H9 (cell line): ENCODE measurements around the gene HTR3A. TPM values are rescaled to one million over a fixed set of nuclear protein-coding genes. Genes with fewer than 3 reads are reported as not detected.

Source experiments
- DNase-seq: peaks from one replicate; pipeline ENCODE4 v3.0.0-alpha.2; 2017
- H2AFZ ChIP-seq: one replicate; pipeline ENCODE4 v1.6.1; 2013; ENCODE audit warnings: mild to moderate bottlenecking, low read length, control low read depth, moderate library complexity
- H2AK5ac ChIP-seq: 2 replicates; pipeline ENCODE4 v1.6.1; 2013; ENCODE audit warnings: low read length, control low read depth, mixed read lengths; ENCODE audit not compliant: insufficient read length
- H2BK120ac ChIP-seq: one replicate; pipeline ENCODE4 v1.6.1; 2013; ENCODE audit warnings: low read depth, mild to moderate bottlenecking, low read length, control low read depth, inconsistent platforms; ENCODE audit not compliant: poor library complexity, severe bottlenecking
- H2BK12ac ChIP-seq: 2 replicates; pipeline ENCODE4 v1.6.1; 2013; ENCODE audit warnings: low read length, control low read depth, mixed read lengths, low read depth; ENCODE audit not compliant: insufficient read length
- H2BK15ac ChIP-seq: 2 replicates; pipeline ENCODE4 v1.6.1; 2013; ENCODE audit warnings: low read depth, low read length, control low read depth
- H2BK20ac ChIP-seq: one replicate; pipeline ENCODE4 v1.6.1; 2013; ENCODE audit warnings: low read depth, mild to moderate bottlenecking, low read length, control low read depth, inconsistent platforms; ENCODE audit not compliant: poor library complexity, severe bottlenecking
- H2BK5ac ChIP-seq: 2 replicates; pipeline ENCODE4 v1.6.1; 2013; ENCODE audit warnings: low read length, control low read depth, mixed read lengths; ENCODE audit not compliant: insufficient read length
- H3K14ac ChIP-seq: 2 replicates; pipeline ENCODE4 v1.6.1; 2013; ENCODE audit warnings: low read length, control low read depth; ENCODE audit not compliant: insufficient read depth
- H3K18ac ChIP-seq: 2 replicates; pipeline ENCODE4 v1.6.1; 2013; ENCODE audit warnings: low read depth, mild to moderate bottlenecking, mixed read lengths, low read length, control low read depth; ENCODE audit not compliant: insufficient read length
- H3K23ac ChIP-seq: 2 replicates; pipeline ENCODE4 v1.6.1; 2013; ENCODE audit warnings: low read length, control low read depth, mixed read lengths, low read depth; ENCODE audit not compliant: insufficient read length
- H3K23me2 ChIP-seq: 2 replicates; pipeline ENCODE4 v1.6.1; 2013; ENCODE audit warnings: low read depth, mild to moderate bottlenecking, mixed read lengths, low read length, control low read depth; ENCODE audit not compliant: insufficient read length, poor library complexity, severe bottlenecking
- H3K27ac ChIP-seq: 2 replicates; pipeline ENCODE4 v1.5.1; 2013; ENCODE audit warnings: low read length, control low read depth, mixed read lengths, low read depth; ENCODE audit not compliant: insufficient read length
- H3K27me3 ChIP-seq: 2 replicates; pipeline ENCODE4 v1.6.1; 2013; ENCODE audit warnings: low read length, control low read depth, inconsistent platforms; ENCODE audit not compliant: insufficient read depth
- H3K4ac ChIP-seq: 2 replicates; pipeline ENCODE4 v1.6.1; 2013; ENCODE audit warnings: low read depth, mild to moderate bottlenecking, control low read depth, inconsistent platforms, low read length, moderate library complexity
- H3K4me1 ChIP-seq: 2 replicates; pipeline ENCODE4 v1.6.1; 2013; ENCODE audit warnings: low read length, control low read depth, inconsistent platforms; ENCODE audit not compliant: insufficient read depth
- H3K4me2 ChIP-seq: 2 replicates; pipeline ENCODE4 v1.6.1; 2013; ENCODE audit warnings: low read length, control low read depth, mixed read lengths; ENCODE audit not compliant: insufficient read length, insufficient read depth
- H3K56ac ChIP-seq: 2 replicates; pipeline ENCODE4 v1.6.1; 2013; ENCODE audit warnings: low read depth, mild to moderate bottlenecking, mixed read lengths, low read length, control low read depth; ENCODE audit not compliant: insufficient read length
- H3K79me1 ChIP-seq: 2 replicates; pipeline ENCODE4 v1.6.1; 2013; ENCODE audit warnings: low read depth, mild to moderate bottlenecking, moderate library complexity, low read length, control low read depth, inconsistent platforms; ENCODE audit not compliant: insufficient read depth, poor library complexity, severe bottlenecking
- H3K79me2 ChIP-seq: 2 replicates; pipeline ENCODE4 v1.6.1; 2013; ENCODE audit warnings: low read length, control low read depth, inconsistent platforms; ENCODE audit not compliant: insufficient read depth
- H3K9ac ChIP-seq: 2 replicates; pipeline ENCODE4 v1.6.1; 2013; ENCODE audit warnings: low read length, control low read depth, mixed read lengths; ENCODE audit not compliant: insufficient read length; ENCODE audit errors: extremely low read depth
- H3K9me3 ChIP-seq: one replicate; pipeline ENCODE4 v1.6.1; 2013; ENCODE audit warnings: low read depth, low read length, inconsistent platforms; ENCODE audit not compliant: control insufficient read depth
- H3T11ph ChIP-seq: one replicate; pipeline ENCODE4 v1.6.1; 2013; ENCODE audit warnings: mild to moderate bottlenecking, low read length, control low read depth, inconsistent platforms
- H4K20me1 ChIP-seq: one replicate; pipeline ENCODE4 v1.6.1; 2013; ENCODE audit not compliant: control insufficient read depth, insufficient read length, insufficient read depth
- H4K5ac ChIP-seq: 2 replicates; pipeline ENCODE4 v1.6.1; 2013; ENCODE audit warnings: low read depth, mild to moderate bottlenecking, mixed read lengths, low read length, control low read depth; ENCODE audit not compliant: insufficient read length
- H4K8ac ChIP-seq: replicated peaks from 2 replicates; pipeline ENCODE4 v1.6.1; 2013; ENCODE audit warnings: low read length, control low read depth, mixed read lengths, low read depth; ENCODE audit not compliant: insufficient read length
- H4K91ac ChIP-seq: 2 replicates; pipeline ENCODE4 v1.6.1; 2013; ENCODE audit warnings: low read depth, mild to moderate bottlenecking, moderate library complexity, mixed read lengths, low read length, control low read depth; ENCODE audit not compliant: insufficient read length
- H3K27ac Mint-ChIP-seq, 3 experiments: 2 replicates in 2 of 3; 3 replicates in 1 of 3; pipeline ENCODE4 v1.8.0; 2020 to 2021; ENCODE audit warnings: mixed read lengths in 3 of 3, mild to moderate bottlenecking in 1 of 3, moderate library complexity in 1 of 3
- H3K27me3 Mint-ChIP-seq: 2 replicates; pipeline ENCODE4 v1.8.0; 2021; ENCODE audit warnings: low read depth, mild to moderate bottlenecking, moderate library complexity, mixed read lengths
- H3K36me3 Mint-ChIP-seq, 3 experiments: 2 replicates in 2 of 3; 3 replicates in 1 of 3; pipeline ENCODE4 v1.8.0; 2020 to 2021; ENCODE audit warnings: low read depth in 3 of 3, mixed read lengths in 3 of 3; ENCODE audit not compliant: insufficient read depth in 1 of 3
- H3K4me1 Mint-ChIP-seq, 2 experiments: 2 replicates each; pipeline ENCODE4 v1.8.0; 2020; ENCODE audit warnings: mixed read lengths in 2 of 2
- H3K4me3 Mint-ChIP-seq, 2 experiments: 2 replicates in 1 of 2; 3 replicates in 1 of 2; pipeline ENCODE4 v1.8.0; 2020 to 2021; ENCODE audit warnings: mild to moderate bottlenecking in 2 of 2, mixed read lengths in 2 of 2, moderate library complexity in 1 of 2
- H3K9me3 Mint-ChIP-seq, 2 experiments: 2 replicates in 1 of 2; 3 replicates in 1 of 2; pipeline ENCODE4 v1.8.0; 2020; ENCODE audit warnings: mild to moderate bottlenecking in 2 of 2, mixed read lengths in 2 of 2, moderate library complexity in 1 of 2
- CTCF ChIP-seq: fragments of 200-600 bp; sonication (generic); conservative IDR thresholded peaks from 3 replicates; pipeline ENCODE4 v1.8.0; 2021; ENCODE audit warnings: antibody characterized with exemption, mild to moderate bottlenecking
- WGBS: extraction: QIAGEN DNeasy Blood & Tissue Kit; methylation state at CpG from one replicate; pipeline ENCODE4 v1.1.7; 2013; ENCODE audit warnings: missing lambda C conversion rate, low lambda C conversion rate, mixed read lengths; ENCODE audit not compliant: insufficient read length; ENCODE audit errors: extremely low coverage; 5-methylcytosine and 5-hydroxymethylcytosine counted together
- total RNA-seq: library from RNA; stranded (reverse); gene quantifications from 2 replicates; pipeline ENCODE4 v1.2.1, GENCODE V29; 2021

HTR3A gene
- total RNA-seq, 1 experiment from 2014 or later: 4.1 TPM

GRCh38 chr11:114000526-114000925, 25.6 kb downstream of the HTR3A start:
- no peaks in the 10 kb centered on the region; a peak in 1 of 5 replicates for H3K9me3 Mint-ChIP-seq
- H3K27ac Mint-ChIP-seq: no peak overlapping the region
- Histone ChIP-seq H2AK5ac (no peak overlapping the region), H3K27me3 (no peaks in the 10 kb centered on the region), H3K23me2 (no peaks in the 10 kb centered on the region), H3K18ac (no peak overlapping the region), H3T11ph (no peak overlapping the region), H2BK5ac (no peak overlapping the region), H4K91ac (no peak overlapping the region), H4K20me1 (no peaks in the 10 kb centered on the region), H2BK20ac (no peak overlapping the region), H3K4ac (no peak overlapping the region), H3K56ac (no peak overlapping the region), H2BK12ac (no peak overlapping the region), H3K9ac (no peak overlapping the region), H2BK15ac (no peak overlapping the region), H2AFZ (no peak overlapping the region), H4K5ac (no peak overlapping the region), H3K79me2 (no peaks in the 10 kb centered on the region), H3K27ac (no peak overlapping the region), H3K4me2 (no peak overlapping the region), H3K23ac (no peak overlapping the region), H4K8ac (no peak overlapping the region), H3K4me1 (no peaks in the 10 kb centered on the region), H3K79me1 (no peaks in the 10 kb centered on the region), H2BK120ac (no peak overlapping the region), H3K14ac (no peak overlapping the region), H3K9me3 (no peaks in the 10 kb centered on the region)
- DNase-seq: no peak
- WGBS: no CpG with 5 or more reads among the region's 4 CpGs
- no peak for TF ChIP-seq CTCF
- H3K4me1 Mint-ChIP-seq: peaks cover 4 to 6% of the 10 kb centered on the region in 2 experiments
- H3K36me3 Mint-ChIP-seq: no peaks in the 10 kb centered on the region
- peaks cover 10% of the 10 kb centered on the region for H3K27me3 Mint-ChIP-seq
- H3K4me3 Mint-ChIP-seq: no peak overlapping the region
